Mononuclear cell (primary cell): ENCODE data around the gene SIRPB2. TPM values are rescaled to one million over a fixed set of nuclear protein-coding genes. Genes with fewer than 3 reads are reported as not detected.

ENCODE experiments used
- H3K27me3 ChIP-seq: 2 replicates; pipeline ENCODE4 v1.6.0; 2011; ENCODE audit warnings: low read length, control low read depth; ENCODE audit not compliant: insufficient read depth
- H3K4me1 ChIP-seq: 2 replicates; pipeline ENCODE4 v1.5.1; 2011; ENCODE audit warnings: mild to moderate bottlenecking, low read length, control low read depth; ENCODE audit not compliant: insufficient read depth
- H3K4me3 ChIP-seq: 2 replicates; pipeline ENCODE4 v1.5.1; 2011; ENCODE audit warnings: mild to moderate bottlenecking, low read length, moderate library complexity
- H3K9me3 ChIP-seq: 2 replicates; pipeline ENCODE4 v1.5.1; 2011; ENCODE audit warnings: low read depth, mild to moderate bottlenecking, control low read depth, low read length
- total RNA-seq: library from RNA; depleted of rRNA; stranded (reverse); fragments of >200 nt; gene quantifications from one replicate; pipeline ENCODE4 v1.2.3, GENCODE V29; 2012

The SIRPB2 gene
- total RNA-seq, 1 donor, result 8.8 TPM

- H3K4me3 ChIP-seq, result no peak overlapping the region
- no peaks in the 10 kb centered on the region for H3K27me3 ChIP-seq
- no peaks in the 10 kb centered on the region for H3K4me1 ChIP-seq
These were observed 43.1 kb downstream of the SIRPB2 start for GRCh38 chr20:1448081-1448620.

GRCh38 chr20:1446536-1446935 is 44.7 kb downstream of the SIRPB2 start:
- H3K27me3 ChIP-seq, result no peaks in the 10 kb centered on the region
- no peak overlapping the region for H3K4me3 ChIP-seq
- H3K9me3 ChIP-seq, result no peaks in the 10 kb centered on the region
- no peaks in the 10 kb centered on the region for H3K4me1 ChIP-seq

More at GRCh38 chr20:1448081-1448620, 43.1 kb downstream of the SIRPB2 start:
- H3K9me3 ChIP-seq, result no peaks in the 10 kb centered on the region

- H3K27me3 ChIP-seq, result no peaks in the 10 kb centered on the region
- H3K9me3 ChIP-seq, result no peaks in the 10 kb centered on the region
- H3K4me1 ChIP-seq, result peaks cover 3% of the 10 kb centered on the region
- no peak overlapping the region for H3K4me3 ChIP-seq
These were observed 48.1 kb downstream of the SIRPB2 start for GRCh38 chr20:1443085-1443484.

GRCh38 chr20:1442304-1442703 is 48.9 kb downstream of the SIRPB2 start:
- Histone ChIP-seq H3K9me3 (no peaks in the 10 kb centered on the region), H3K4me1 (peaks cover 3% of the 10 kb centered on the region), H3K4me3 (no peak overlapping the region), H3K27me3 (no peaks in the 10 kb centered on the region)

DNA sequence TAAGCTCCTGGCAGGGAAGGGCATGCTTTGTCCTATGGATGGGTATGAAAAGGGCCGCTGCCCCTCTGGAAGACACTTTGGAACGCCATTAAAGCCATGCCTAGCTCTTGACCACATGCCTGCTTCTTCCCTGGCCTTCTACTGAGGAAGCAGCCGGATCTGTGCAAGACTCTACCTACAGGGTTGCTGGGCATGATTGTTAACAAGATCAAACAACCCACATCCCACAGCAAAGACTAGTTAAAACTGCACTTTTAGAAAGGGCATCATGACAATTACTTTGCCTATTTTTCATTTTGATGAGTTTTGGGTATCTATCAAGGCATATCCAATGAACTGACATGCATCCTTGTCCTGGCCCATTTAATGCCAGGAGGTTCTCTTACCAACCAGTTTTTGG is 50.1 kb downstream of the SIRPB2 start:
- Histone ChIP-seq H3K4me3 (no peak overlapping the region), H3K27me3 (no peaks in the 10 kb centered on the region), H3K4me1 (peaks cover 3% of the 10 kb centered on the region)

DNA sequence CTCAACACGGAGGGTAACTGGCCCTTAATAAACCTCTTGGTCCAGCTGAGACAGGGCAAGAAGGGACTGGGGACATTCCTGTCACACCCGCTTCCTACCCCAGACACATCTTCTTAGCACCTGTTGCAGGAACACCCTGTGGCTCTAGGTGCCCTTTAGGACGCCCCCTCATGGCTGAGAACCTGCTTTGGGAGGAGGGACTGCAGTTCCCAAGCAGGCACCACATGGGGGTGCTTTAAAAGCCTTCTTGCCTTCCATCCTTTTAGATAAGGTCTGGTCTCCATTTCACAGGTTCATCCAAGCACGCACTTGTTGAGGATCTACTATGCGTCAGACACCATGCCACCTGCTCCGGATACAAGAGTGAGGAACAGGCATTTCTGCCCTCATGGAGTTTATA is 51.2 kb downstream of the SIRPB2 start:
- no peak overlapping the region for H3K4me3 ChIP-seq
- H3K9me3 ChIP-seq, result no peaks in the 10 kb centered on the region
- no peaks in the 10 kb centered on the region for H3K27me3 ChIP-seq
- peaks cover 7% of the 10 kb centered on the region for H3K4me1 ChIP-seq

More for the DNA sequence above, 50.1 kb downstream of the SIRPB2 start:
- H3K9me3 ChIP-seq, result no peaks in the 10 kb centered on the region

DNA sequence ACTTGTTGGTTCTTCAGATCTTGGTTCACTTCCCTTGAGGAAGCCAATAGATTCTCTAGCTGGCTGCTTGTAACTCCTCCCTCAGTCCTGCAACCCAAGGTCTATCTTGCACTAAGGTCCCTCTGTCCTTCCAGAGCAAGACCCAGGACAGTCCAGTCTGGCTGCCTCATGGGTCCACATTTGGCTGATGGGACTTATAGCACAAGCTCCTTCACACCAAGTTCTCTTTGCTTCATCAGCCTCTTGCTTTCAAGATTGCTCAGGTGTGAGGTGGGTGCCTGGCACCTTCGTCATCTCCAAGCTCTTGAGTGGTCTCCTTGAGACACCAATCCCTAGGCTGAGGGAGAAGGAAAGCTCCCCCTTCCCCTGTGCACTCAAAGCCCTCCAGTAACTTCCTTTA is 52.9 kb downstream of the SIRPB2 start:
- H3K4me1 ChIP-seq, result peaks cover 23% of the 10 kb centered on the region
- no peaks in the 10 kb centered on the region for H3K9me3 ChIP-seq
- H3K27me3 ChIP-seq, result no peaks in the 10 kb centered on the region
- H3K4me3 ChIP-seq, result no peak overlapping the region

GRCh38 chr20:1437235-1437904 is 53.9 kb downstream of the SIRPB2 start:
- no peak overlapping the region for H3K4me3 ChIP-seq

DNA sequence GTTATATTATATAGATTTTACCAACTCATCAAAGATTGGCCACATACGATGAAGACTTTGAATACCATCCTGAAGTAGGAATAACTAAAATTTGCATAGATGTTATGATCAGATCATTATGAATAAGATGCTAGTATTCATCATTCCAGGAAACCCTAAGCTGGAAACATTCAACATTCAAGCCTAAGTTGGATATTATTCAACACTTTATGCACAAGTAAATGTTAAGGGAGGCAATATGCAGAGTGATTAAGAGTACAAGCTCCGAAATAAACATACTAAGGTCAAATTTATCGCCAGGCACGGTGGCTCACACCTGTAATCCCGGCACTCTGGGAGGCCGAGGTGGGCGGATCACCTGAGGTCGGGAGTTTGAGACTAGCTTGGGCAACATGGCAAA is 55.0 kb downstream of the SIRPB2 start:
- Histone ChIP-seq H3K4me3 (no peak overlapping the region), H3K9me3 (no peaks in the 10 kb centered on the region), H3K27me3 (peaks cover 2% of the 10 kb centered on the region), H3K4me1 (peaks cover 23% of the 10 kb centered on the region)

More at GRCh38 chr20:1437235-1437904, 53.9 kb downstream of the SIRPB2 start:
- peaks cover 2% of the 10 kb centered on the region for H3K27me3 ChIP-seq
- no peaks in the 10 kb centered on the region for H3K9me3 ChIP-seq
- peaks cover 23% of the 10 kb centered on the region for H3K4me1 ChIP-seq

DNA sequence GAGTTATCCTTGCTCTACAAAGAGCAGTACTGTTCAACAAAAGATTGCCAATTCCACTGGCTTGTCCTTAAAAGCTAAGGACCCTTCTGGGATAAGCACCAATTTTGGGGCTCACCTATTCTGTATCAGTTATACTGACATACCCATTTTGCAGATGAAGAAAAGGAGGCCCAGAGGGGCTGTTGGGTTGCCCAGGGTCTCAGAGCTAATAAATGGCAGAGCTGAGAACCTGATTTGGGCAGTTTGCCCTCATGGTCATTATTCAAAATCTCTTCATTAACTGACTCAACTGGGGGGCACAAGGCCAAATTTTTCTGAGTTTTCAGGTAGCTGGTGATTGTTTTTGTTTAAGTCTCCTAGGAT is 55.9 kb downstream of the SIRPB2 start:
- Histone ChIP-seq H3K27me3 (peaks cover 6% of the 10 kb centered on the region), H3K4me1 (peaks cover 23% of the 10 kb centered on the region), H3K9me3 (no peaks in the 10 kb centered on the region), H3K4me3 (no peak overlapping the region)

DNA sequence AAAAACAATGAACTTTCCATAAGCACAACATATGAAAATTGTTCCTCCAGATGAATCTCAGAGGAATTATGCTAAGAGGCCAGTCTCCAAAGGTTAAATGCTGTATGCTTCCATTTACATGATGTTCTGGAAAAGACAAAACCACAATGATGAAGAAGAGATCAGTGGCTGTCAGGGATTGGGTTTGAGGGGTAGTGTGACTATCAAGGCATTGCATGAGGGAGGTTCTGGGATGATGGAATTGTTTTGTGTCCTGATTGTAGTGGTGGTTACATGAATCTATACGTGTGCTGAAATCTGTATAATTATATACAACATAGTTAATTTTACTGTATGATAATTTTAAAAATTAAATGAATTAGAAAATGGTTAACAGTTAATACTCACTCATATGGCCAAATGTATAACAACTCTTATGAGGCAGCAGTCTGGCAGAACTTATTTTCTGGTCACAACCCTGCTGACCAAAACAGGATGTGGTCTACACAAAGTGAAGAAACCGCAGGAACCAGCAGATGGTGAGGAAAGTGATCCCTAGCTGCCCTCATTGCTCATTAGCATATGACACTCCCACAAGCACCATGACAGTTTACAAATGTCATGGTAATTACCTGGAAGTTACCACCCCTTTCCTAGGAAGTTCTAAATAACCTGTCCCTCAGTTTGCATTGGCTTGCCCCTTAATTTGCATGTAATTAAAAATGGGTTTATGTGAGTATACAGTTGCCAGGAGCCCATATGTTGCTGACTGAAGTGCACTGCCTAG is 56.5 kb downstream of the SIRPB2 start:
- no peak overlapping the region for H3K4me3 ChIP-seq
- peaks cover 6% of the 10 kb centered on the region for H3K27me3 ChIP-seq
- no peaks in the 10 kb centered on the region for H3K9me3 ChIP-seq
- peaks cover 23% of the 10 kb centered on the region for H3K4me1 ChIP-seq

GRCh38 chr20:1431158-1431557 is 60.1 kb downstream of the SIRPB2 start:
- peaks cover 20% of the 10 kb centered on the region for H3K4me1 ChIP-seq
- H3K27me3 ChIP-seq, result peaks cover 6% of the 10 kb centered on the region
- no peak overlapping the region for H3K4me3 ChIP-seq
- H3K9me3 ChIP-seq, result no peaks in the 10 kb centered on the region

DNA sequence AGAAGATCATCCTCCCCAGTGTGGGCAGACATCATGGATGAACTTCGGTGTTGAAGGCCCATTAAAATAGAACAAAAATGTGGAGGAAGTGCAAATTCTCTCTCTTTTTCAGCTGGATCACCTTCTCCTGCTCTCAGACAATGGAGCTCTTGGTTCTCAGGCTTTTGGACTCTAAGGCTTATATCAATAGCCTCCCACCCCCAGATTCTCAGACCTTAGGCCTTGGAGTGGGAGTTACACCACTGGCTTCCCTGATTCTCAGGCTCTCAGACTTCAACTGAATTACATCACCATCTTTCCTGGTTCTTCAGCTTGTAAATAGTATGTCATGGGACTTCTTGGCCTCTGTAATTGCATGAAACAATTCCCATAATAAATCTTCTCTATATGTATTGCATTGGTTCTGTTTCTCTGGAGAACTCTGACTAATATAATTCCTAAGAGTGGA is 61.2 kb downstream of the SIRPB2 start:
- Histone ChIP-seq H3K4me1 (peaks cover 15% of the 10 kb centered on the region), H3K27me3 (peaks cover 6% of the 10 kb centered on the region), H3K4me3 (no peak overlapping the region), H3K9me3 (no peaks in the 10 kb centered on the region)

- Histone ChIP-seq H3K27me3 (peaks cover 6% of the 10 kb centered on the region), H3K4me1 (peaks cover 8% of the 10 kb centered on the region), H3K4me3 (no peak overlapping the region), H3K9me3 (no peaks in the 10 kb centered on the region)
These were observed 62.0 kb downstream of the SIRPB2 start for GRCh38 chr20:1429143-1429728.

DNA sequence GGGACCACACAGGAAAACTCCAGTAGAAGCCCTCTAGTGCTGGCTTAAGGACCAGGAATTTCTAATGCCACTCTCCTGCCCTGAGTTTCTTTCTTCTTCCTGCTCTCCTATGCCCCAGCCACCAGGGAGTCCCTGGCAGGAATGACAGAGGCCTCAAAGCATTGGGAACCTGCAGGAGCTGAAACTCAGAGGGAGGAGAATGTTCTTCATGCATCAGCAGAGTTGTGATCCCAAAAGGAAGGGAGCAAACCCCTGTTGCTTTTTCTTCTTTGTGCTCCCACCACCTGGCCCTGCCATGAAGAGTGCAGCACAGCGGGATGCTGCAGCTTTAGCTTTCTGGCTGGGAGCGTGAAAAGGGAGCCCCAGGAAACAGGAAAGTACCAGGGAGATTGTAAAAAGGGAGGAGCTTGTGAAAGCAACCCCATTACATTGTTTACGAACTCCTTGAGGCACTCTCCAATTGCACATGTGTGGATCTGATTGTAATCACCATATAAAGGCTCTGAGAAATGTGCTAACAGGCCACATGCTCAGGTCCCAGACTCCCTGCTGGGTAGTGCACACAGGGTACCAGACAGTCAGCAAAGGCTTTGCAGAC is 63.7 kb downstream of the SIRPB2 start:
- peaks cover 4% of the 10 kb centered on the region for H3K4me1 ChIP-seq
- peaks cover 4% of the 10 kb centered on the region for H3K27me3 ChIP-seq
- no peaks in the 10 kb centered on the region for H3K9me3 ChIP-seq
- H3K4me3 ChIP-seq, result no peak overlapping the region
